Measurements from ENCODE around the gene VCAN. TPM values are rescaled to one million over a fixed set of nuclear protein-coding genes. Genes with fewer than 3 reads are reported as not detected.

VCAN gene
- total and polyA plus RNA-seq, 2 of the 8 experiments (the other 6 are each of a cell fraction or from before 2014, with no cell fraction given): 146 to 404 TPM

DNA sequence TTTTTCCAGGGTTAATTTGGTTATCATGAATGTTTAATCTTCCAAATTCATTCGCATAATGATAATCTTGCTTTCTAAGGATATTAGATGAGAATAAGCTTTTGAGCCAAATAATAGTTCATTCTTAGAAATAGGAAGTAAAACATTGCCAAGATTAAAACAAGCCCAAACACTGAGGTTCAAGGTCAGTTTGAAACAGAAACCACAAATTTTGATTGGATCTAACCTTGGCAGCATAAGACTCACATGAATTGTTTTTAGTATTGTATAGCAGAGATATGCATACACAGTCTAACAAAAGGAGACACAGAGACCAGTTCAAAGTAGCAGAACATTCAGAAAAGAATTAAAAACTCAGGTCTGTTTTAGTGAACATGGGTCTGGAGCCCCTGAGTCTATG, 43.4 kb upstream of the VCAN start (continued):
- TF ChIP-seq CBX8 (IDR thresholded peaks at IDR 0.05; ENCODE audit: borderline replicate concordance, low read depth, low read length) (no peak), BACH1 (IDR thresholded peaks at IDR 0.05; ENCODE audit: low read length) (no peak), BRCA1 (IDR thresholded peaks at IDR 0.05; ENCODE audit: low read depth, low read length) (no peak), CBX5 (IDR thresholded peaks at IDR 0.05; ENCODE audit: low read depth, low read length) (no peak), CHD2 (IDR thresholded peaks at IDR 0.05; ENCODE audit: low read length) (no peak), HDAC6 (IDR thresholded peaks at IDR 0.05; ENCODE audit: low read depth, low read length) (no peak), TEAD4 (IDR thresholded peaks at IDR 0.05; ENCODE audit: low read depth, low read length) (no peak), YY1 (IDR thresholded peaks at IDR 0.05; ENCODE audit: low read depth, low read length) (no peak), SUZ12 (IDR thresholded peaks at IDR 0.05; ENCODE audit: low read length) (no peak)

Data from H1 (cell line).